ENCODE results near the gene IARS1.

IARS1 gene

GRCh38 chr9:92312887-92313623, 19.6 kb upstream of the IARS1 start:
- H3K36me3 ChIP-seq (ENCODE audit: insufficient read depth, low read length): peaks cover 62% of the 10 kb centered on the region

GRCh38 chr9:92310562-92310961, 17.1 kb upstream of the IARS1 start:
- DNase-seq (no peak), ATAC-seq (ENCODE audit: insufficient read depth, low read depth) (no peak)
- TF ChIP-seq EZH2 (IDR thresholded peaks at IDR 0.05; ENCODE audit: borderline replicate concordance, low read depth, low read length, severe bottlenecking) (no peak), CTCF (IDR thresholded peaks at IDR 0.05; ENCODE audit: borderline replicate concordance, extremely low read depth, low read length, poor library complexity, severe bottlenecking) (no peak)
- H3K4me2 ChIP-seq (ENCODE audit: insufficient read depth, low read length): no peak overlapping the region
- H3K79me2 ChIP-seq (ENCODE audit: insufficient read depth, low read length): peaks cover 6% of the 10 kb centered on the region; the same call in 1 of the 2 replicates
- H3K36me3 ChIP-seq (ENCODE audit: insufficient read depth, low read length): peaks cover 64% of the 10 kb centered on the region
- H3K27me3 ChIP-seq (ENCODE audit: insufficient read depth, low read length, poor library complexity): no peaks in the 10 kb centered on the region
- no peaks in the 10 kb centered on the region for H3K9me3 ChIP-seq (ENCODE audit: insufficient read depth, low read length, severe bottlenecking)
- no peaks in the 10 kb centered on the region for H4K20me1 ChIP-seq (ENCODE audit: insufficient read depth, low read length)
- no peak overlapping the region for H3K9ac ChIP-seq (ENCODE audit: low read depth, low read length)
- H3K4me1 ChIP-seq (ENCODE audit: insufficient read depth, low read length): no peaks in the 10 kb centered on the region
- no peak overlapping the region for H3K27ac ChIP-seq (ENCODE audit: low read length)
- no peak overlapping the region for H2AFZ ChIP-seq (ENCODE audit: low read depth, low read length)
- no peak overlapping the region for H3K4me3 ChIP-seq (ENCODE audit: low read depth in 1 of 2, low read length in 2 of 2)

More at GRCh38 chr9:92312887-92313623, 19.6 kb upstream of the IARS1 start:
- Histone ChIP-seq H3K4me1 (ENCODE audit: insufficient read depth, low read length) (no peaks in the 10 kb centered on the region), H3K4me2 (ENCODE audit: insufficient read depth, low read length) (no peak overlapping the region), H2AFZ (ENCODE audit: low read depth, low read length) (no peak overlapping the region), H3K27ac (ENCODE audit: low read length) (no peak overlapping the region), H3K27me3 (ENCODE audit: insufficient read depth, low read length, poor library complexity) (no peaks in the 10 kb centered on the region), H3K79me2 (ENCODE audit: insufficient read depth, low read length) (peaks cover 6% of the 10 kb centered on the region; the same call in 1 of the 2 replicates), H3K9ac (ENCODE audit: low read depth, low read length) (no peak overlapping the region), H3K9me3 (ENCODE audit: insufficient read depth, low read length, severe bottlenecking) (no peaks in the 10 kb centered on the region), H4K20me1 (ENCODE audit: insufficient read depth, low read length) (no peaks in the 10 kb centered on the region), H3K4me3 (ENCODE audit: low read depth in 1 of 2, low read length in 2 of 2) (no peak overlapping the region)
- DNase-seq: no peak
- no peak for ATAC-seq (ENCODE audit: insufficient read depth, low read depth)
- TF ChIP-seq EZH2 (IDR thresholded peaks at IDR 0.05; ENCODE audit: borderline replicate concordance, low read depth, low read length, severe bottlenecking): no peak
- TF ChIP-seq CTCF (IDR thresholded peaks at IDR 0.05; ENCODE audit: borderline replicate concordance, extremely low read depth, low read length, poor library complexity, severe bottlenecking): no peak

GRCh38 chr9:92308893-92309292, 15.4 kb upstream of the IARS1 start:
- H3K27ac ChIP-seq (ENCODE audit: low read length): no peak overlapping the region
- H3K27me3 ChIP-seq (ENCODE audit: insufficient read depth, low read length, poor library complexity): no peaks in the 10 kb centered on the region
- DNase-seq (no peak), ATAC-seq (ENCODE audit: insufficient read depth, low read depth) (no peak)
- H2AFZ ChIP-seq (ENCODE audit: low read depth, low read length): no peak overlapping the region
- H3K4me3 ChIP-seq (ENCODE audit: low read depth in 1 of 2, low read length in 2 of 2): no peak overlapping the region
- TF ChIP-seq EZH2 (IDR thresholded peaks at IDR 0.05; ENCODE audit: borderline replicate concordance, low read depth, low read length, severe bottlenecking): no peak
- peaks cover 6% of the 10 kb centered on the region; the same call in 1 of the 2 replicates for H3K79me2 ChIP-seq (ENCODE audit: insufficient read depth, low read length)
- no peaks in the 10 kb centered on the region for H3K9me3 ChIP-seq (ENCODE audit: insufficient read depth, low read length, severe bottlenecking)
- H3K36me3 ChIP-seq (ENCODE audit: insufficient read depth, low read length): peaks cover 78% of the 10 kb centered on the region
- no peaks in the 10 kb centered on the region for H3K4me1 ChIP-seq (ENCODE audit: insufficient read depth, low read length)
- no peak overlapping the region for H3K4me2 ChIP-seq (ENCODE audit: insufficient read depth, low read length)
- no peak overlapping the region for H3K9ac ChIP-seq (ENCODE audit: low read depth, low read length)
- H4K20me1 ChIP-seq (ENCODE audit: insufficient read depth, low read length): no peaks in the 10 kb centered on the region

GRCh38 chr9:92300936-92301335, 7.4 kb upstream of the IARS1 start:
- H3K36me3 ChIP-seq (ENCODE audit: insufficient read depth, low read length): peaks cover 85% of the 10 kb centered on the region
- no peaks in the 10 kb centered on the region for H3K79me2 ChIP-seq (ENCODE audit: insufficient read depth, low read length)
- DNase-seq (no peak), ATAC-seq (ENCODE audit: insufficient read depth, low read depth) (no peak)
- H2AFZ ChIP-seq (ENCODE audit: low read depth, low read length): no peak overlapping the region
- H3K27ac ChIP-seq (ENCODE audit: low read length): no peak overlapping the region
- no peaks in the 10 kb centered on the region for H4K20me1 ChIP-seq (ENCODE audit: insufficient read depth, low read length)
- TF ChIP-seq CTCF (IDR thresholded peaks at IDR 0.05; ENCODE audit: borderline replicate concordance, extremely low read depth, low read length, poor library complexity, severe bottlenecking) (no peak), EZH2 (IDR thresholded peaks at IDR 0.05; ENCODE audit: borderline replicate concordance, low read depth, low read length, severe bottlenecking) (no peak)
- no peak overlapping the region for H3K4me3 ChIP-seq (ENCODE audit: low read depth in 1 of 2, low read length in 2 of 2)
- H3K27me3 ChIP-seq (ENCODE audit: insufficient read depth, low read length, poor library complexity): no peaks in the 10 kb centered on the region
- peaks cover 4% of the 10 kb centered on the region; the same call in 1 of the 2 replicates for H3K4me1 ChIP-seq (ENCODE audit: insufficient read depth, low read length)
- no peak overlapping the region for H3K4me2 ChIP-seq (ENCODE audit: insufficient read depth, low read length)
- no peaks in the 10 kb centered on the region for H3K9me3 ChIP-seq (ENCODE audit: insufficient read depth, low read length, severe bottlenecking)
- no peak overlapping the region for H3K9ac ChIP-seq (ENCODE audit: low read depth, low read length)
